ENCODE data around the gene AEBP2.
"Not testable (repeated sequence)": the region's sequence is repeated elsewhere in the genome, so short reads cannot be mapped to it uniquely, and the experiment has no call there.

AEBP2 gene

DNA sequence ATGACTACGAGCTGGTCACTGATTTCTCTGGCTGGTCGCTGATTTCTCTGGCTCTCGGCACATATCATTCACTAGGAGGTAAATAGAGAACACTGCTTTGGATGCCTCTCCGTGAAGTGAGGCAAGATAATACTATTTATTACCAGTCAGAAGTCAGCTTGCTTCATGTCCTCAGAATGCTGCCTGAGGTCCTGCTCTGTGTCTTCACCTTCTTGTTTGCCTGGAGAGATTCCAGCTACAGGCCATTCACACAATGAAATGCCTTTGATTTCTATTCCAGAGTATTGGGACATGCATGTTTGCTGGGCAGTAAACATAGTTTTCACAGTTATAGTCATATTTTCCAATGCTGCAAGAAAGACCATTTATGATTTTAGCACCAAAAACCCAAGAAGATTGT is 106.7 kb downstream of the AEBP2 start:
- Histone ChIP-seq H3K4me1 (ENCODE audit: insufficient read depth, low read length) (peaks cover 33% of the 10 kb centered on the region), H2AFZ (ENCODE audit: low read depth, low read length) (no peak overlapping the region), H3K27me3 (ENCODE audit: insufficient read depth, low read length) (no peaks in the 10 kb centered on the region), H3K9me3 (ENCODE audit: low read length) (no peaks in the 10 kb centered on the region), H3K4me3 (ENCODE audit: low read length) (no peak overlapping the region), H3K36me3 (ENCODE audit: insufficient read depth, low read length) (no peaks in the 10 kb centered on the region)

DNA sequence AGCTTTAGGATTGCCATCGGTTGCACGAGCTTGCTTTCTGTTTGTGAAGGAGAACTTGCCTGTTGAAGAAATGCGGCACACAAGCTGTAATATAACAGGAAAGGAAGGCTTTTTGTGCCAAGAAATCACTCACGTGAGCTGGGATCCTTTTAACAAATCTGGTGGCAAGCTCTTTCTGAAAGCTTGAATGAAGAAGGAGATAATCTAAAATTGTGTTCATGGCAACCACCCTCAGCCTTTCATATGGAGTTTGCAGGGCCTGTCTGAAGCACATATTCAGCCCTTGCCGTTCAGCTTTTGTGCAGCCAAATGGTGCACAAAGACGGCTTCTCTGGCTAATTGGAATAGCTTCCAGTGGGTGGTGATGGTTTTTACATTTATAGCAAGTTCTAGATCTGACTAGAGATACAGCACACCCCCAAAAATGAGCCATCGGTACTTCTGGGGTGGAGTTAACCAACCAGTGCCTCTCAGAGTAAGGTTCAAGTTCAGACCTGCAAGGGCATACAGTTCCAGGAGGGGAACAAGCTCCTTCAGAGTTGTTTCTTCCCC is 107.4 kb downstream of the AEBP2 start:
- Histone ChIP-seq H3K9me3 (ENCODE audit: low read length) (no peaks in the 10 kb centered on the region), H3K4me1 (ENCODE audit: insufficient read depth, low read length) (peaks cover 33% of the 10 kb centered on the region), H3K4me3 (ENCODE audit: low read length) (peak overlapping the region; percentile 22)

DNA sequence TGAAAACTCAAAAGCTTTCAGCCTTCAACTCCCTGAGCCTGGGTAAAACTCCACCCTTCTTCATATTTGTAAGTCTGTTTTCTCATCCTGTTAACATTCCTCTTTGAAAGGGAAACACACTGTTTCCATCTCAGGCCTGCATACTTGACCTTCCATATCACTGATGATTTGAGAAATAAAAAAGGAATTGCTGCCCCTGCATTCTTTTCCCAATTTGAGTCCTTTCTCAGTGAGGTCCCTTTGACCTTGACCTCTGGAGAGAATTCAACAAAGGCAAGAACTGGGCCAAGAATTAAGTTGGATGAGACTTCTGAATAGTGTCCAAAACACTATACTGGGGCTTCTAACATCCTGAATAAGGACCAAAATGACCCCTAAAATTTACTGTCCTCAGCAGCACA is 108.0 kb downstream of the AEBP2 start:
- Histone ChIP-seq H3K4me3 (ENCODE audit: low read length) (no peak overlapping the region), H2AFZ (ENCODE audit: low read depth, low read length) (peak overlapping the region; percentile 56), H3K4me1 (ENCODE audit: insufficient read depth, low read length) (peaks cover 33% of the 10 kb centered on the region), H3K9me3 (ENCODE audit: low read length) (no peaks in the 10 kb centered on the region), H3K36me3 (ENCODE audit: insufficient read depth, low read length) (no peaks in the 10 kb centered on the region), H3K27me3 (ENCODE audit: insufficient read depth, low read length) (no peaks in the 10 kb centered on the region)

More for the DNA sequence above, 107.4 kb downstream of the AEBP2 start:
- H2AFZ ChIP-seq (ENCODE audit: low read depth, low read length): peak overlapping the region; percentile 56
- H3K27me3 ChIP-seq (ENCODE audit: insufficient read depth, low read length): no peaks in the 10 kb centered on the region
- H3K36me3 ChIP-seq (ENCODE audit: insufficient read depth, low read length): no peaks in the 10 kb centered on the region

DNA sequence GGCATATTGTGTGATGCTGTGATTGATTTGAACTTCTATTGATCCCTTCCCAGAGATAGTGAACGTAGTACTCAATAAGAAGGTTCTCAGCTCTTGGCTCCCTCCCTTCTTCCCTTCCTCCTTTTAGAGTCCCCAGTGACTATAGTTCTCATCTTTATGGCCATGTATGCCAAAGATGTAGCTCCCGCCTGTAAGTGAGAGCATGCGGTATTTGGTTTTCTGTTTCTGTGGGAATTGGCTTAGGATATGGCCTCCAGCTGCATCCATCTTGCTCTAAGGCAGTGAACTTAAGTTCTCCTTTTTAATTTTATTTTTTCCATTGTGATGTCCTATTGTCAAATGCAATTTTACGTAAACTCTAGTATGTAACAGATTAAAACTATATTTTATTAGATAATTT is 109.5 kb downstream of the AEBP2 start:
- Histone ChIP-seq H3K36me3 (ENCODE audit: insufficient read depth, low read length) (no peaks in the 10 kb centered on the region), H3K4me1 (ENCODE audit: insufficient read depth, low read length) (peaks cover 41% of the 10 kb centered on the region), H3K27me3 (ENCODE audit: insufficient read depth, low read length) (no peaks in the 10 kb centered on the region), H2AFZ (ENCODE audit: low read depth, low read length) (no peak overlapping the region), H3K9me3 (ENCODE audit: low read length) (no peaks in the 10 kb centered on the region), H3K4me3 (ENCODE audit: low read length) (no peak overlapping the region)

DNA sequence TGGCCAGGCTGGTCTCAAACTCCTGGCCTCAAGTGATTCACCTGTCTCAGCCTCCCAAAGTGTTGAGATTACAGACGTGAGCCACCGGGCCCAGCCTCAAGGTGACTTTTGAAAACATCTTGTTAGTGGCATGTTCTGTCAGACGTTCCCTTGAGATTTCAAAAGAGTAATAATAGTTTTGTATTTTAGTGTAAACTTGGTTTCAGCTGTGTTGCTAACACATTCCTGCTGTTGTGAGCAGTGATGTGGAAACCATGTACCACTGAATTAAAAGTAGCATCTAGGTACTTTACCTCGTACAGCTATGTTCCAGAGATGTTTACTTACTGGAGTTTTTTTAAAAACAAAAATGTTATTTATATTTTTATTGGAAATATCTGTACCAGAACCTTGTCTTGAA is 111.3 kb downstream of the AEBP2 start:
- Histone ChIP-seq H3K4me1 (ENCODE audit: insufficient read depth, low read length) (peaks cover 34% of the 10 kb centered on the region), H3K4me3 (ENCODE audit: low read length) (no peak overlapping the region), H3K36me3 (ENCODE audit: insufficient read depth, low read length) (no peaks in the 10 kb centered on the region), H3K9me3 (ENCODE audit: low read length) (no peaks in the 10 kb centered on the region), H2AFZ (ENCODE audit: low read depth, low read length) (no peak overlapping the region), H3K27me3 (ENCODE audit: insufficient read depth, low read length) (no peaks in the 10 kb centered on the region)

DNA sequence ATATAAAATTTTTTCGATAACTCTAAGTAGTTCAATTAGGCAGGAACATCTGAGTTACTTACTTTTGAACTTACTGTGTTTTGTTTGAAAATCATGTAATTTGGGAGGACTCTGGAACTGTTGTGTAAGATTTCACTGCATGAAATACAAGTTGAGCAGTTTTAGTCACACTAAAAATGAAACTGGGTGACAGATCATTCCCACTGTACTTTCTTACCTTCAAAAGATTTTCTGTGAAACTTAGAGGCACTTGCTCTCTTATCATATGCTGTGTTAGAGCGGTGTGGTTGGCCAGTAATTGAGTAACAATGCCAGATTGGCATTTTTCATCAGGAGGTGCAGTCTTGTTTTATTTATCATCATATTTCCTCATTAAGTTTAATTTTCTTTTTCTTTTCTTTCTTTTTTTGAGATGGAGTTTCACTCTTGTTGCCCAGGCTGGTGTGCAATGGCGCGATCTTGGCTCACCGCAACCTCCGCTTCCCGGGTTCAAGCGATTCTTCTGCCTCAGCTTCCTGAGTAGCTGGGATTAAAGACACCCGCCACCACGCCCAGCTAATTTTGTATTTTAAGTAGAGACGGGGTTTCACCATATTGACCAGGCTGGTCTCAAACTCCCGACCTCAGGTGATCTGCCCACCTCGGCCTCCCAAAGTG is 113.3 kb downstream of the AEBP2 start:
- not testable (repeated sequence) for H3K9me3 ChIP-seq (ENCODE audit: low read length); H2AFZ ChIP-seq (ENCODE audit: low read depth, low read length); H3K36me3 ChIP-seq (ENCODE audit: insufficient read depth, low read length); H3K4me3 ChIP-seq (ENCODE audit: low read length); H3K27me3 ChIP-seq (ENCODE audit: insufficient read depth, low read length)
- H3K4me1 ChIP-seq (ENCODE audit: insufficient read depth, low read length): peaks cover 15% of the 10 kb centered on the region

DNA sequence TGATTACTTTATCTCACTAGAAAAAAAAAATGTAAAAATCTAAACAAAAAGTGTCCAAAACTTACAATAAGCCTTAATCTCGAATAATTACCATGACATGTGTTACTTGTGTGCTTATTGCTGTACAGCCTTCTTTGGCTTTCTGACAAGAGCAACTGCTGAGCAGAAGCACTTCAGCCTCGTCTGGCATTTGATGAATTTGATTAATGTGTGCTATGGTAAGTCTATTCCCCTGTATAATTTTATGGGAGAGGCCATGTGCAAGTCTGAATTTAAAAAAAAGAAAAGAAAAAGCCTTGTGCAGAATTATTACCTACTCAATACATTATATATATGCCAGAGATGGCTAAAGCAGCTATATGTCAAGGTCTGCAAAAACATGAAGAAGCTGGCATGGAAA is 113.9 kb downstream of the AEBP2 start:
- Histone ChIP-seq H3K27me3 (ENCODE audit: insufficient read depth, low read length) (no peaks in the 10 kb centered on the region), H3K9me3 (ENCODE audit: low read length) (no peaks in the 10 kb centered on the region), H3K4me1 (ENCODE audit: insufficient read depth, low read length) (peaks cover 9% of the 10 kb centered on the region), H3K36me3 (ENCODE audit: insufficient read depth, low read length) (no peaks in the 10 kb centered on the region), H3K4me3 (ENCODE audit: low read length) (no peak overlapping the region), H2AFZ (ENCODE audit: low read depth, low read length) (no peak overlapping the region)

DNA sequence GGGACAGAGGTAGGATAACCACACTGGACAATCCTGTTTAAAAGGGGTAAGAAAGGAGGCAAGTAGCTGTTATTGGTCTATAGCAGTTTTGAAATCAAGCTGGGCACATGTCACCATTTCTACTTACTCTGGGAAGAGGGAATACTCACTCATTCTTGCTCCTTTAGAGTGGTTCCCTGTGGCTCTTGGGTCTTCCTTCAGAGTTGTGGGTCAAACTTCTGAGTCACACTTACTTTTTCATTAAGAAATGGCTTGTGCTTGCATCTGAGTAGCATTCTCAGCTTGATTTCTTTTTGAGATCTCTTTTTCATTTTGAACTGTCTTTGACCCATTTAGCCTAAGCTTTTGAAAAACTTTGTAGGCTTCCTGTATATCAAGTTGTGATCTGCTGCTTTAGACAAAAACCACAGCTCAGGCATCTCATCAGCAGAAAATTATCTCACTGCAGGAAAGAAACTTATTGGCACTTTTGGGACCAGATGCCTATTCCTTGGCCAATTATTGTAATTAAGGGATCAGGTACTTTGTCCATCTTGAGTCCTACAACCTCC is 122.2 kb downstream of the AEBP2 start:
- no peaks in the 10 kb centered on the region for H3K27me3 ChIP-seq (ENCODE audit: insufficient read depth, low read length)
- no peak overlapping the region for H2AFZ ChIP-seq (ENCODE audit: low read depth, low read length)
- no peak overlapping the region for H3K4me3 ChIP-seq (ENCODE audit: low read length)
- H3K4me1 ChIP-seq (ENCODE audit: insufficient read depth, low read length): peaks cover 3% of the 10 kb centered on the region
- no peaks in the 10 kb centered on the region for H3K9me3 ChIP-seq (ENCODE audit: low read length)
- no peaks in the 10 kb centered on the region for H3K36me3 ChIP-seq (ENCODE audit: insufficient read depth, low read length)
